ENCODE data around the gene SLC9C1.

- TF ChIP-seq EZH2 (IDR thresholded peaks at IDR 0.05; ENCODE audit: borderline replicate concordance, low read length) (no peak), CTCF (IDR thresholded peaks at IDR 0.05; ENCODE audit: low read length) (no peak)
Measured at GRCh38 chr3:112187300-112187699, 106.7 kb downstream of the SLC9C1 start.

Data from OCI-LY1 (cell line).